Retinal pigment epithelial cell (primary cell): ENCODE results near the gene SLC30A9.
A peak's percentile ranks its signal among the peaks of the same experiment; 100 is the strongest.

Experiments
- DNase-seq: peaks from one replicate; pipeline ENCODE4 v3.0.0-alpha.2; 2010; ENCODE audit warnings: low read depth
- H3K4me3 ChIP-seq: 2 replicates; pipeline ENCODE4 v1.5.1; 2011; ENCODE audit warnings: mild to moderate bottlenecking, low read length, control low read depth, moderate library complexity
- TF ChIP-seq, protein P1 (sequence below): conservative IDR thresholded peaks from 2 replicates; pipeline ENCODE4 v1.5.1; 2011; ENCODE audit warnings: low read depth, low read length, control low read depth, inconsistent platforms

The SLC30A9 gene

DNA sequence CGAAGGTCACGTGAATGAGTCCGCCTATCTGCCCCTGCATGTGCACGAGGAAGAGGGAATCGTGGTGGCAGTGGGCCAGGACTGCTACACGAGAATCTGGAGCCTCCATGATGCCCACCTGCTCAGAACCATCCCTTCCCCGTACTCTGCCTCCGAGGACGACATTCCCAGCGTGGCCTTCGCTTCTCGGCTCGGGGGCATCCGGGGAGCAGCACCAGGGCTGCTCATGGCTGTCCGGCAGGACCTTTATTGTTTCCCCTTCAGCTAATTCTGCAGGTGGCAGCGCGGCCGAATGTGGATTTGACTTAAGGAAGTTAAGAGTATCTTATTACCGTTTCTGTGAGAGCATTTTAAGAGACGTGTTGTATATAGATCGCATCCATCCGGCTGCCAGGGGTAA, 7.6 kb upstream of the SLC30A9 start:
- TF ChIP-seq, protein P1, sequence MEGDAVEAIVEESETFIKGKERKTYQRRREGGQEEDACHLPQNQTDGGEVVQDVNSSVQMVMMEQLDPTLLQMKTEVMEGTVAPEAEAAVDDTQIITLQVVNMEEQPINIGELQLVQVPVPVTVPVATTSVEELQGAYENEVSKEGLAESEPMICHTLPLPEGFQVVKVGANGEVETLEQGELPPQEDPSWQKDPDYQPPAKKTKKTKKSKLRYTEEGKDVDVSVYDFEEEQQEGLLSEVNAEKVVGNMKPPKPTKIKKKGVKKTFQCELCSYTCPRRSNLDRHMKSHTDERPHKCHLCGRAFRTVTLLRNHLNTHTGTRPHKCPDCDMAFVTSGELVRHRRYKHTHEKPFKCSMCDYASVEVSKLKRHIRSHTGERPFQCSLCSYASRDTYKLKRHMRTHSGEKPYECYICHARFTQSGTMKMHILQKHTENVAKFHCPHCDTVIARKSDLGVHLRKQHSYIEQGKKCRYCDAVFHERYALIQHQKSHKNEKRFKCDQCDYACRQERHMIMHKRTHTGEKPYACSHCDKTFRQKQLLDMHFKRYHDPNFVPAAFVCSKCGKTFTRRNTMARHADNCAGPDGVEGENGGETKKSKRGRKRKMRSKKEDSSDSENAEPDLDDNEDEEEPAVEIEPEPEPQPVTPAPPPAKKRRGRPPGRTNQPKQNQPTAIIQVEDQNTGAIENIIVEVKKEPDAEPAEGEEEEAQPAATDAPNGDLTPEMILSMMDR, result no peak
- H3K4me3 ChIP-seq, result no peak overlapping the region
- no peak for DNase-seq

DNA sequence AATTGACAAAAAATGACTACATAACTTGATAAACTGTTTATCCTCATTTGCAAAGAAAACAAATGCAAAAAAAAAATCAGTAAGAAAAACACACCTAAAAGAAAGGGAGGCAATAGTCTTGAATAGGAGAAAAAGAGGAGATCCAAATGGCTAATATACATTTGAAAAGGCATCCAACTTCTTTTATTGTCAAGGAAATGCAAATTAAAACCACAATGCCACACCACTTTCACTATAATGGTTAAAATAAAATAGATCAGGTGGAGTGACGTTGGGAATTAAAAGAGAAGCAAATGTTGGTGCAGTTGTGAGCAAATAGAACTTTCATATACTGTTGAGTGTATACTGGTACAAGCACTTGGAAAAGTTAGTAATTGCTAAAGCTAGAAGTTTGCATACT, 5.2 kb upstream of the SLC30A9 start:
- no peak for DNase-seq
- TF ChIP-seq, protein P1, result no peak
- H3K4me3 ChIP-seq, result no peak overlapping the region

DNA sequence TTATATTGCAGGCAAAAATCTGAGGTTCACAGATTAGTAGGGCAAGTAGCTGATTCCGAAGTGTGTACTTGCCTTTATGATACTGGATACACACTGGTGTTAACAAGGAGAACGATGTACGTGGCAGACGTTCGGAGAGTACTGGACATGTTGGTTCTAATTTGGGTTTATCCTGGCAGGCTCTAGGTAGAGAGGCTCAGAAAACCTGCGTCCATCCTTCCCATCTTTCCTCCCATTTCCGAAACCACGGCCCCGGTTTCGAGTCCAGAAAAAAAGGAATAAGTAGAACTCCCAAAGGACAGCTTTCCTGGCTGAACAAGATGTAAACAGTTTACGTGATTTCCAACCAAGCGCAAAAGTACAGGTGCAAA, 351 bp upstream of the SLC30A9 start:
- peak overlapping the region; percentile 62 for H3K4me3 ChIP-seq
- no peak for DNase-seq
- TF ChIP-seq, protein P1, result no peak

DNA sequence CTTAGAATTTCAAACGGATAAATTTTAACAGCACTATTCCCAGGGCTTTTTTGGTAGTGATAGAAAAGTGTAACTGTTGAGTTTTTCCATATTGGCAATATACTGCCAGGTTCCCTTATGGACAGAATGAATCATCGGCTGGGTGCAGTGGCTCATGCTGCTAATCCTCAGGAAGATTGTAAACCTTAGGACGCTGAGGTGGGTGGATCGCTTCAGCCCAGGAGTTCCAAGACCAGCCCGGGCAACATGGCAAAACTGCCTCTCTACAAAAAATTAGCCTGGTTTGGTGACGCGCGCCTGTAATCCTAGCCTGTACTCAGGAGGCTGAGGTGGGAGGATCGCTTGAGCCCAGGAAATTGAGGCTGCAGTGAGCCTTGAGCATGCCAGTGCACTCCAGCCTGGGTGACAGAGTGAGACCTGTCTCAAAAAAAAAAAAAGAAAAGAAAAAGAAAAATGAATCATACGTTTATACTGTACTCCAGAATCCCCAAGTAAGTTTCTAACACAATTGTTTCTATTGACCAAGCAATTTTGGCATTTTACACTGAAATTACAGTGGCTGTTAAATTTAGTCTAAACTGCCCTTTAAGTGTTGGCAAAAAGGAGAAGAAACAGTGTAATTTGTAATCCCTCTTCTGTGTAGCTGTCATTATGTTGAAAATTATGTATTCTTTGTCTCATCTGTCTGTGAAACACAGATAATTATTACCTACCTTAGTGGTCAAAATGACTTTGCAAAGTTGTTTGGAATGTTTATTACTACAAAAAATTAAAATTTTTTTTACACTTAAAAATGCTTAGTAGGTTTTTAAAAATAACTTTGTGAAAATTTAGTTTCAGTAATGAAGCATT, 1.8 kb downstream of the SLC30A9 start:
- TF ChIP-seq, protein P1, result no peak
- peak; percentile 43 for DNase-seq
- no peak overlapping the region for H3K4me3 ChIP-seq

DNA sequence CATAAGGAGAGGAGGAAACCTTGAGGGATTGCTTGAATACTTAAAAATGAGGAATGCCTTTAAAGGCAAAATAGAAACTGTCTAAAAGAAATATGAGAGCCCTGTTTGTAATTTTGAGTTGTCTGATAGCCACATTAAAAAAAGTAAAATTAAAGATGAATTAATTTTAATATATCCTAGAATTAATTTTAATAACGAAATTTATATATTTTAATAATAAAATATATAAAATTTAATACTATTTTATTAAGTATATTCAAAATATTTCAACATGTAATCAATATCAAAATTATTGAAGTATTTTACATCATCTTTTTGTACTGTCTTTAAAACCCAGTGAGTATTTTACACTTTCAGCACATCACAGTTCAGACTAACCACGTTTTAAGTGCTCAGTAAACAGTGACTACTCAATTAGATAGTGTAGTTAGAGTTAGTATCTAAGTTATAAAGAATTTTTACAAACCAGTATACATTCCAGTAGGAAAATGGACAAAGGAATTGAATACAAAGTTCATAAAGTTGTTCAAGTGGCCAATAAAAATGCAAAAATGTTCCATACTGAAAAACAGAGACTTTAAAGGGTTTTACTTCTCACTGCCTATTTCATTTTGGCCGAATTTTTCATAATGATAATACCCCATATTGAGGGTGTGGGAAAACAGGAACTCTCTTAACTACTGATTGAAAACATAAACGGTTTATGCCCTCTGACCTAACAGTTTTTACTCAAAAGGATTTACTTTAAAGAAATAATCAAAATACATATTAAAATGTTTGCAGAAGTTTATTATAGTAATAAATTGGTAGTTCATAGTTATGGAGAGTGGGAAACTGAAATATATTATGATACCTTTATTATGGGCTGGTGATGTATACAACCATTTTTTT, 2.9 kb downstream of the SLC30A9 start:
- no peak overlapping the region for H3K4me3 ChIP-seq
- TF ChIP-seq, protein P1, result no peak
- no peak for DNase-seq

DNA sequence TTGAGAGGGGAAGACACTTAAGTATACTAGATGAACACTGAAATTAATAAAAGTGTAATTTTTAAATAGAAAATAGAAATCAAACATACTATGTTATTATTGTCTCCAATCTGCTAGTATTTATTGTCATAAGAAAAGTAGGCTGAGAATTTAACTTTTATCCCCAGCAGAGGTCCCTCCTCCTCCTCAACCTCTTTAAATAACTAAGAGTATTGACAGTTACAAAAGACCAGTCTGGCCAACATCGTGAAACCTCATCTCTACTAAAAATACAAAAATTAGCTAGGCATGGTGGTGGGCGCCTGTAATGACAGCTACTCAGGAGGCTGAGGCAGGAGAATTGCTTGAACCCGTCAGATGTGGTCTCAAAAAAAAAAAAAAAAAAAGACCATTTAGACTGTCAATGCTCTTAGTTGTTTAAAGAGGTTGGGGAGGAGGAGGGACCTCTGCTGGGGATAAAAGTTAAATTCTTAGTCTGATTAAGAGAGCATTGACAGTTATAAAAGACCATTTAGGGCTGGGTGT, 4.2 kb downstream of the SLC30A9 start:
- H3K4me3 ChIP-seq, result no peak overlapping the region
- DNase-seq, result no peak
- TF ChIP-seq, protein P1, result no peak
